ENCODE measurements around the gene KLRF1.
"Not testable (repeated sequence)": the region's sequence is repeated elsewhere in the genome, so short reads cannot be mapped to it uniquely, and the experiment has no call there.

The KLRF1 gene

DNA sequence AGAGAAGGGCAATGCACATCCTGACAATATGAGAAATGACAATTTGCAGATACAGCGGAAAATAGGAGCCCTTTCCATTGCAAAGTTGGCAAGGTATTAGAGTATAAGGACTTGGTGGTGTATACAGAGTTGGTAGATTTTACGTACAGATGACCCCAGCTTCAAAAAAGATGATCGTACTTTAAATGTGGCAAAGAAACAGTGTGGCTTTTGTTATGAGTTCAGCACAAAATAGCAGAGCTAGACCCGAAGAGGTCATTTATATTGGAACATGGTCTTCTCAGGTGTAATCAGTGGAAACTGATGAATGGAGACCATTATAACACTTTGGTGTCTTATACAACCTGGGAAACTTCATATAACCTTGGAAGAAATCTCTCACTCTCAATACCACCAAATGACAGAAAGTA, 39.6 kb downstream of the KLRF1 start:
- no peak for DNase-seq
- intact Hi-C loops (cut with DNase I): no loop called here

DNA sequence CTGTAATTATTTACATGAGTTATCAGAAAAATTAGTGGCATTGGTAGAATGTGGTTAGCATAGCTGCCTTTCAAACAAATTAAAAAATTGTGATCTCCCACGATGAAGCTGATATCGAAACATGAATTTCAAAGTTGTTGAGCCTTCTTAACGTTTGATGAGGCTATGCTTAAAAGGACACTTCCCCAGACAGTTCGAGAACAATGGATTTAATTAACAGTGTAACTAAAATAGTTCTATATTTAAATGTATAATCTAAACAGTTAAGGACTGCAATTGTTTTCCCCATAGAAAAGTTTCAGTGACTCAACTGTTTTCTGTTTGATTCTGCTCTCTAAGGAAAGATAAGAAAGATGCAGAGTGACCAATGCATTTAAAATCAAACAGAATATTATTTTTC, 40.2 kb downstream of the KLRF1 start:
- intact Hi-C loops (cut with DNase I): no loop called here
- no peak for DNase-seq

DNA sequence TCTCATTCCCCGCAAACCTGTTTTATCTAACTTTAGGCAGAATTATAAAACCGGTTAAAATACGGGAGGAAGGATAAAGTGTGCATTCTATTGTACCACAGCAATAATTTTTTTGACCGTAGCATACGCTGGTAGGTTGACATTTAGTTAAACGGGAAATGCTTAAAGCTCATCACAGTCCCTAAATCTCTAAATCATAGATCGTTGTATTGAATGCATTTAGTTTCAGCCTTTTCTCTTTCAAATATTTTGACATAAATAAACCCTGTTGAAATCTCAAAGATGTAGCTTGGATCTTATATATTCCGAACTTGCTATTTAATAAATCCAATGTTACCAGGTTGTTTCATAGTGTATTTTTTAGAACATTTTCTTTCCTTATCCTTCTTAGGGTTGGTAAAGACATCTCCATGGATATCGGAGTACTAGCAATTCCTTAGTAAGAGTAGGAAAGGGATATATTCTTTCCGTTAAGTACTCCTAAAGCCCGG, 41.1 kb downstream of the KLRF1 start:
- intact Hi-C loops (cut with DNase I): no loop called here
- DNase-seq: no peak

DNA sequence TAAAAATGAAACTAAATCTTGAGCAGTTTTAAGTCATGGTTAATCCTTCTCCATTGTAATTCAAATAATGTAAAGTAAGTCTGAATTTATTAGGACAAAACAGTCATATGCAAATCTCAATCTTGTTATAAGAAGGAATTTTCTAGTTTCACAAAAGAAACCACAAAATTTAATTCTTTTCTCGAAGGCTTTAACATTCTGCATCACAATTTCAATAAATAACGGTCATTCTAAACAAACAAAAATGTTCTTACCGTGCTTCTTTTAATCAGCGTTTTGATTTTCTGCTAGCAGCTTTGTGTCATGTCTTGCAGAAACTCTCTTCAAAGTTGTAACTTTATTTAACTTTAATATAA, 41.6 kb downstream of the KLRF1 start:
- DNase-seq: no peak
- intact Hi-C loops (cut with DNase I): no loop called here

DNA sequence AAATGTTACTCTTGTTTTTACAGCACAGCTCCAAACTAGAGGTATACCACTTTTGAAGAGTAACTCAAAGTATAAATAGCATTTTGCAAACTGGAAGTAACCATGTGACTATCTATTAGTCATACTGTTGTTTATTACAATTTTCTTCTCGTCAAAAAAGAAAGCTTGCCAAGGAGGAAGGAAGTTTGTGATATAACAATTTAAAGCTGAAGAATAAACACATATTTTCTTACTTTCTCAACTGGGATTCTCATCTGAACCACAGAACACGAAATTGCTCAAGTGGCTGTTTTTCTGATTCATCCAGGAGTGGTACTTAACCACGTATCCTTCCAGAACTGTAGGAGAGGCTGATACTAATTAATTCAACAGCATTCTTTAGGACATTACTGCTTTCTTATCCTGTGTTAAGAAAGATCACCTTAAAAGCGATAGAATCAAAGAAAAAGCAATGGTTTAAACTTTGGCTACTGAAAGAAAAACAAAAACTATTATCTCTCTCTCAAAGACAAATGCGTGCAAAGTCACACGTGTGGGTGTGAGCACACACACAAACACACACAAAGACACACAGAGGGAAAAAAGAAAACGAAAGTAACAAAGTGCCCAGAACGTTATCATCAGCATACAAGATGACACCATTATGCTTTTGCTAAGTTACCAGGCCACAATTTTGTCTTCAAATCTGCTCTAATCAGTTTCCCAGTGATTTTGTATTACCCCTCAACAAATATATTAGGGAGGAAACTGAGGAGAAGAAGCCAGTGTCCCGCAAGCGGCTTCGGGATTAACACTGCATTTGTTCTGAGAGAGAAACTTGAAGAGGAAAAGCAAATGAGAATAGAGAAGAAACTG, 42.3 kb downstream of the KLRF1 start, which contains the start of gene CLEC2B:
CLEC2B (minus strand) TSS at position 48 of the 855 bp plus-strand sequence.
- no peak for DNase-seq
- intact Hi-C loops (cut with DNase I): no loop called here

DNA sequence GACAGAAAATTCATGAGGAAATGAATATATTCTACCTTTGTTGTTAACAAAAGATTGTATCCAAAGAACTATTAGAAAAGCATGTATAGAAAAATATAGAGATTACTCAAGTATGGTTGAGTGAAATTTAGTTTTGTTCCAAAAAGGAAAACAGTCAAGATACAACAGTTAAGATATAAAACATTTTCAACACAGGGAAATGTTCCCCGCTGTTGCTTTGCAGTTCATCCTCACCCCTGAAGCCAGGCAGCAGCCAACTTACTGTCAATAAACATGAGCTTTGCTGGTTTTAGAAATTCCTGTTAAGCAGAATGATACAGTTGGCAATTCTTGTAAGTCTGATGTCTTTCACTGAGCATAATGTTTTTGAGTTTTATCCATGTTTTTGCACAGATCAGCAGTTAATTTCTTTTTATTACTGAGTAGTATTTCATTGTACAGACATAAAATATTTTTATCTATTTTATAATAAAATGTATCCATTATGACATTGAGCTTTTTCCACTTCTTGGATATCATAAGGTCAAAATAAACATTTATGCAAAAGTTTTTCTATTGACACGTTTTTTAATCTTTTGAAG, 43.1 kb downstream of the KLRF1 start:
- intact Hi-C loops (cut with DNase I): no loop called here
- no peak for DNase-seq

DNA sequence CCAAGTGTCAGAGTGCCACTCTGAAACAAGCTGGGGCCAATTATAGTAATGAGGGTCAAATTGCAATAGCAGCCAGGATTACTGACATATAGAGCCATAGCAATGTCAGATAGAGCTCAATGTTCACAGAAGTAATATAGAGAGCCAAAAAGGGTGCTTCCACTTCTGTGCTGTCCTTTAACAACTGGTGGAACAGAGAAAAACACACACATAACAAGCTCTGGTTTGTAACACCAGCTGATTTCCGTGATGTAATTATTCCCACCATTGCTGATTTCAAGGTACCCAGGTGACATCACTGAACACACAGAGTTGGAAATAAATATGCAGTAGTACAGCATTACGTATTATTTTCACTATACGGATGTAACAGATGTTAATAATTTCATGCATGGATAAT, 44.9 kb downstream of the KLRF1 start:
- intact Hi-C loops (cut with DNase I): no loop called here
- no peak for DNase-seq

DNA sequence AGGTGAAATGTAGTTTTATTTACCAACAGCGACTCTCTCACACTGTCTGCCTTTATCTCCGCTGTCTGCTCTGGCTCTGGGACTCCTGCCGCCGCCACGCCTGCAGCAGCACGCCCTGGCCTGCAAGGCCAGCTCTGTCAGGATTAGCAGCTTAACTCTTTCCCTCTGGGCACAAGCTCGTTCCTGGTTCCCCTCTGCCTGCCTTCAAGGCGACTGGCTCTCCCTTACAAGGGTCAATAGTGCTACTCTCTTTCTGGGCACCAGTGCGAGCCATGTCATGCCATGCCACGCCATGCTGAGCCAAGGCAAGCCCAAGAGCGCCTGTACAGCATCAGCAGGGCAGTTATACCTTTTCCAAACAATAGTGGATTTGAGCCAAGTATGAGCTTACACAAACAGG, 45.5 kb downstream of the KLRF1 start:
- intact Hi-C loops (cut with DNase I): no loop called here
- DNase-seq: no peak

DNA sequence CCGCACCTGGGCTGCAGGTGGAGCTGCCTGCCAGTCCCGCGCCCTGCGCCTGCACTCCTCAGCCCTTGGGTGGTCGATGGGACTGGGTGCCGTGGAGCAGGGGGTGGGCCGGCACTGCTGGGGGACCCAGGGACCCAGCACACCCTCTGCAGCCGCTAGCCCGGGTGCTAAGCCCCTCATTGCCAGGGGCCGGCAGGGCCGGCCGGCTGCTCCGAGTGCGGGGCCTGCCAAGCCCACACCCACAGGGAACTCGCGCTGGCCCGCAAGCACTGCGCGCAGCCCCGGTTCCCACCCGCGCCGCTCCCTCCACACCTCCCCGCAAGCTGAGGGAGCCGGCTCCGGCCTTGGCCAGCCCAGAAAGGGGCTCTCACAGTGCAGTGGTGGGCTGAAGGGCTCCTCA, 48.8 kb downstream of the KLRF1 start:
- intact Hi-C loops (cut with DNase I); DNase-seq: not testable (repeated sequence)

DNA sequence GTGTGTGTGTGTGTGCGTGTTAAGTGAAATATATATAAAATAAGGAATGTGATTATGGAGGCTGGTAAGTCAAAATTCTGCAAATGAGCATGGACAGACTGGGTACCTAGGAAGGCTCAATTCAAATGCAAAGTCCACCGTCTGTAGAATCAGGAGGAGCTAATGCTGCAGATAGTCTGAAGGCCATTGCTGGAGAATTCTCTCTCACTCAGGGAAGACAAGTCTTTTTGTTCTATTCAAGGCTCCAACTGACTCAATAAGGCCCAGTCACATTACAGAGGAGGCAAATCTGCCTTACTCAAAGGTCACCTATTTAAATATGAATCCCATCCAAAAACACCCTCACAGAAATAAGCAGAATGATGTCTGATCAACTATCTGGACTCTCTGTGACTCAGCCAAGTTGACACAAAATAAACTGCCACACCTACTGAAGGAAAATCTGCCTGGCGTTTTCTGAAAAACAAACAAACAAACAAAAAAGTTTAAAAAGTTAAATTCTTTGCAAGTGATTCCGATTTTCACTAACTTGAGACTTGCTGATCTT, 53.3 kb downstream of the KLRF1 start:
- intact Hi-C loops (cut with DNase I): no loop called here

DNA sequence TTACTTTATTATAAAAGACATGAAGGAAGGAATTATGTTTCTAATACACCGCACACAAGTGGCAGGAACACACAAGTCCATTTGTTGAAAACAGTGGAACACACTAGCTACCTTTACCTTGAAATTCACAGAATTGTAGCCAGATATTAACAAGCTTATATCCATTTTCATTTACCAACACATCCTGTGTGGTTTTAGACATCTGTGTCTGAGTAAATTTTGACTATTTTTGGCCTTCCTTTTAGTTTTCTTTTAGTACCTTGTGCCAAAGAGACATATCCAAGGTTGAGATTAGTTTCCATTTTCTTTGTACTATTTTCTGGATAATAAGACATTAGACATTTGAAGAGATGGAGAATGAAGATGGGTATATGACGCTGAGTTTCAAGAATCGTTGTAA, 54.0 kb downstream of the KLRF1 start, which contains the start of gene KLRF2:
KLRF2 (plus strand) TSS at position 244 of the 400 bp plus-strand sequence; CDS start at position 351, 107 bp downstream.
- DNase-seq: no peak
- intact Hi-C loops (cut with DNase I): no loop called here

More for the DNA sequence above, 53.3 kb downstream of the KLRF1 start:
- DNase-seq: no peak

DNA sequence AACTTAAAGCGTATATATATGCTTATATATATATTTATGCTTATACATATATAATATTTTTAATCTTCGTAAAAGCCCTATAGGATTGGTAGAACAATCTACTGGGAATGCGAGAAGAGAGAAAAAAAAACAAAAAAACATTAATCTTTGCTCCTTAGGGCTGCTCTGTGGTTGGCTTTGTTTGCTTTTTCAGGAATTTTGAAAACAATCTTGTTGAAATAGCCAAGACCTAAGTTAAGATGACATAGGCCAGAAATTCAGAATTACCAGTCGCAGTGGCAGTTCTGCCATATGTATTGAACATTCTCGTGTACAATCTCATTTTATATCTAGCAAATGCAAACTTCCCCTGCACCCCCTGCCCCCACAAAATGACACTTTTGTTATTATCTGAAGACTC, 54.7 kb downstream of the KLRF1 start:
- intact Hi-C loops (cut with DNase I): no loop called here
- DNase-seq: no peak

DNA sequence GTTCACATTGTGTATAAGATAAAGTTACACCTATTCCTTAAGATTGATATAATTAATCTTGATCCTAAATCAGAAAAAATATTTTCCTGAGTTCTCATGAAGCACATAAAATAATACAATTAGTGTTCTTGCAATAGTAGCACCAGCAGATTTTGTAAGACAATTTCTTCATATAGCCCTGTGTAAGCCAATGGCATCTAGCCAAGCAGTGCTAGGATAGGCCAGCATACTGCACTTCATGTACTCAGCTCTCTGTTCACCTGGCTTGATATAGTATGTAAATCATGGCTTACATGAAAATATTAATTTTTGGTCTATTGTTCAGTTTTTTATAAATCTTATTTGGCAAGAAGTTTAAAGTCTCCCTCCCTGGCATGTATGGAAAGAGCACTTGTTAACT, 55.9 kb downstream of the KLRF1 start:
- intact Hi-C loops (cut with DNase I): no loop called here

DNA sequence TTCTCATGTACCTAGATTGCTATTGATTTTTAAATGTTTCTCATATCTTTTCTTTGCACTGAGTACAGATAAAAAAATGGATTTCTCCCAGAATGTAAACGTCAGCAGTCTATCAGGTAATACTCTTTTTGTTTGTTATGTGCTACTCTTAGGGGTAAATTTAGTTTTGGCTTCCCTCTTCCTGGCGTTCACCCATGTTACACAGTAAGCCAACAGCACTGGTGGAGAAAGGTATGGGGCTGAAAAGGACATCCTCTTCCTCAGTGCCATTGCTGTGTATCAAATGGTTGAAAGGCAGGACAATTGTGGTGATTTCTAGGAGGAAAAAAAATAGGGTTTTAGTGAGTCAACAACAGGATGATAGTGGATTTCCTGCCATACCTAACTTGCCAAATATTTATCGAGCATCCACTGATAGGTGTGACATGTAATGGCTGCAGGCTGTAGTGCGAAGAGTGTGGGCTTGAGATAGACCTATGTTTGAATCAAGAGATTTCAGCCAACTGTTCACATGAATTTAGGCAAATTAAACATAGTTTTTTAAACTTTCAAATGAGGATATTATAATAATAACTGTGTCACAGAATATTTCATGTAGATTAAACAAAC, 61.5 kb downstream of the KLRF1 start:
- no peak for DNase-seq
- intact Hi-C loops (cut with DNase I): no loop called here

More for the DNA sequence above, 55.9 kb downstream of the KLRF1 start:
- no peak for DNase-seq

All from head of caudate nucleus (tissue), 42 donors.